A673 (cell line): Measurements from ENCODE around the gene DOK3. TPM values are rescaled to one million over a fixed set of nuclear protein-coding genes. Genes with fewer than 3 reads are reported as not detected.

Experiments used
- BruUV-seq: library from RNA; stranded (reverse); fragments of 400-500 nt; replicated peaks from 2 replicates; lab custom pipeline; 2021; lab: Mats Ljungman, UMichigan
- CTCF ChIA-PET: fragments of 300-600 bp; sonication (Branson Sonifier 250); formaldehyde crosslinking; loops from one replicate; lab custom pipeline; 2022; ENCODE audit warnings: antibody characterized with exemption; lab: Charles Lee
- POLR2A ChIA-PET: fragments of 300-600 bp; sonication (Branson Sonifier 250); formaldehyde crosslinking; loops from one replicate; lab custom pipeline; 2022; ENCODE audit warnings: antibody characterized with exemption; ENCODE audit not compliant: low non-redundant PET; lab: Charles Lee
- DNase-seq: peaks from one replicate; pipeline ENCODE4 v3.0.0-alpha.2; 2015; ENCODE audit warnings: low spot score
- H3K27ac ChIP-seq: fragments of 200-600 bp; sonication (generic); 2 replicates; pipeline ENCODE4 v1.5.1; 2016; ENCODE audit warnings: mixed run types, low read depth, mild to moderate bottlenecking, mixed read lengths, antibody characterized with exemption, low read length; ENCODE audit not compliant: poor library complexity, severe bottlenecking
- H3K27me3 ChIP-seq: fragments of 200-600 bp; sonication (generic); replicated peaks from 2 replicates; pipeline ENCODE4 v1.6.1; 2017; ENCODE audit warnings: mixed run types, low read depth, mild to moderate bottlenecking, mixed read lengths, antibody characterized with exemption, low read length; ENCODE audit not compliant: insufficient read depth, poor library complexity
- H3K36me3 ChIP-seq: fragments of 200-600 bp; sonication (generic); 2 replicates; pipeline ENCODE4 v1.6.1; 2016; ENCODE audit warnings: mixed run types, mild to moderate bottlenecking, mixed read lengths, antibody characterized with exemption, low read length; ENCODE audit not compliant: insufficient read depth, poor library complexity, severe bottlenecking
- H3K4me1 ChIP-seq: fragments of 200-600 bp; sonication (generic); 2 replicates; pipeline ENCODE4 v1.6.1; 2017; ENCODE audit warnings: mixed run types, mild to moderate bottlenecking, mixed read lengths, antibody characterized with exemption, low read length; ENCODE audit not compliant: insufficient read depth, poor library complexity, severe bottlenecking
- H3K4me3 ChIP-seq: fragments of 200-600 bp; sonication (generic); 2 replicates; pipeline ENCODE4 v1.5.1; 2016; ENCODE audit warnings: low read depth, mixed run types, mild to moderate bottlenecking, mixed read lengths, low read length; ENCODE audit not compliant: poor library complexity, severe bottlenecking
- H3K9me3 ChIP-seq: fragments of 200-600 bp; sonication (generic); 2 replicates; pipeline ENCODE4 v1.6.1; 2016; ENCODE audit warnings: mixed run types, low read depth, mild to moderate bottlenecking, mixed read lengths, antibody characterized with exemption, low read length; ENCODE audit not compliant: poor library complexity, severe bottlenecking
- CTCF ChIP-seq: fragments of 300-800, 200-600 bp; sonication (generic); conservative IDR thresholded peaks from 2 replicates; pipeline ENCODE4 v1.5.1; 2017; ENCODE audit warnings: low read depth, mild to moderate bottlenecking, antibody characterized with exemption, low read length, moderate library complexity, mixed read lengths
- EZH2 ChIP-seq: fragments of 200-600 bp; sonication (generic); IDR thresholded peaks from 2 replicates; pipeline ENCODE4 v1.6.1; 2017; ENCODE audit warnings: borderline replicate concordance, low read depth, mild to moderate bottlenecking, mixed read lengths, antibody characterized with exemption, low read length; ENCODE audit not compliant: poor library complexity, severe bottlenecking
- intact Hi-C: fragments of 100-400 bp; cut with micrococcal nuclease; formaldehyde crosslinking; loops from one replicate; pipeline ENCODE4 v1.10.0; 2022; ENCODE audit not compliant: unreplicated experiment
- total RNA-seq: library from RNA; stranded (reverse); gene quantifications from 2 replicates; pipeline ENCODE4 v1.2.3, GENCODE V29; 2021

DOK3 gene
- total RNA-seq, 1 experiment from 2014 or later = 15.0 TPM

GRCh38 chr5:177454397-177455035 is 55.1 kb downstream of the DOK3 start:
- peaks cover 13% of the 10 kb centered on the region for H3K4me1 ChIP-seq
- no peaks in the 10 kb centered on the region for H3K27me3 ChIP-seq
- no peaks in the 10 kb centered on the region for H3K9me3 ChIP-seq
- H3K4me3 ChIP-seq = peak overlapping the region; percentile 62
- TF ChIP-seq EZH2 (no peak), CTCF (peak; percentile 60)
- CTCF ChIA-PET = interaction anchor here (0.5 to 2.5 kb wide), 5 partner anchors 18 to 64 kb away, joined by 3 to 33 read pairs (median 3); partner anchors contain the start of gene GRK6
- intact Hi-C loops = loop anchor here (1.0 to 2.0 kb wide), 2 partner anchors 64 to 150 kb away; no protein-coding TSS in a partner anchor
- peak; percentile 88 for DNase-seq
- POLR2A ChIA-PET = interaction anchor here (0.6 kb wide), 1 partner anchor 26 kb away, joined by 4 read pairs; no protein-coding TSS in a partner anchor
- peak overlapping the region; percentile 81 for H3K27ac ChIP-seq
- no TSS peak for BruUV-seq
- H3K36me3 ChIP-seq = peaks cover 28% of the 10 kb centered on the region

- peak overlapping the region; percentile 62 for H3K4me3 ChIP-seq
- ChIA-PET CTCF (interaction anchor here (2.5 kb wide), 1 partner anchor 64 kb away, joined by 33 read pairs; no protein-coding TSS in a partner anchor), POLR2A (no interaction called here)
- H3K36me3 ChIP-seq = peaks cover 22% of the 10 kb centered on the region
- H3K4me1 ChIP-seq = peaks cover 13% of the 10 kb centered on the region
- no peaks in the 10 kb centered on the region for H3K27me3 ChIP-seq
- no peak overlapping the region for H3K27ac ChIP-seq
- TF ChIP-seq CTCF (no peak), EZH2 (no peak)
- H3K9me3 ChIP-seq = no peaks in the 10 kb centered on the region
- BruUV-seq = no TSS peak
- intact Hi-C loops = loop anchor here (1.0 to 2.0 kb wide), 2 partner anchors 64 to 149 kb away; no protein-coding TSS in a partner anchor
- DNase-seq = no peak
Observed at GRCh38 chr5:177453852-177454396, 55.7 kb downstream of the DOK3 start.

- BruUV-seq = no TSS peak
- H3K9me3 ChIP-seq = no peaks in the 10 kb centered on the region
- DNase-seq = no peak
- no peaks in the 10 kb centered on the region for H3K27me3 ChIP-seq
- H3K4me1 ChIP-seq = peaks cover 13% of the 10 kb centered on the region
- no peak overlapping the region for H3K4me3 ChIP-seq
- POLR2A ChIA-PET = no interaction called here
- intact Hi-C loops = no loop called here
- peaks cover 13% of the 10 kb centered on the region for H3K36me3 ChIP-seq
- CTCF ChIA-PET = interaction anchor here (1.1 kb wide), 1 partner anchor 49 kb away, joined by 4 read pairs; no protein-coding TSS in a partner anchor
- no peak for TF ChIP-seq EZH2
- TF ChIP-seq CTCF = no peak
- H3K27ac ChIP-seq = no peak overlapping the region
Observed at GRCh38 chr5:177452688-177453638, 56.7 kb downstream of the DOK3 start.
